GM23338 (cell line): ENCODE data around the gene RELCH. TPM values are rescaled to one million over a fixed set of nuclear protein-coding genes. Genes with fewer than 3 reads are reported as not detected.

Experiments
- ATAC-seq: fragments of 200-7000 bp; cut with Tn5 transposase; 3 replicates; pipeline ENCODE4 v1.9.1; 2020
- DNase-seq: peaks from one replicate; pipeline ENCODE4 v3.0.0-alpha.2; 2015; ENCODE audit warnings: low spot score
- H2AFZ ChIP-seq: fragments of 200-600 bp; sonication (generic); 2 replicates; pipeline ENCODE4 v1.8.0; 2016; ENCODE audit warnings: antibody characterized with exemption, mild to moderate bottlenecking, moderate library complexity
- H3F3A ChIP-seq: fragments of 200-600 bp; sonication (generic); replicated peaks from 2 replicates; pipeline ENCODE4 v1.8.0; 2017; ENCODE audit warnings: antibody characterized with exemption, mixed run types, low read depth
- H3K27ac ChIP-seq: fragments of 200-600 bp; sonication (generic); 2 replicates; pipeline ENCODE4 v1.6.1; 2016; ENCODE audit warnings: low read depth
- H3K27me3 ChIP-seq: fragments of 200-600 bp; sonication (generic); 2 replicates; pipeline ENCODE4 v1.8.0; 2016; ENCODE audit warnings: mild to moderate bottlenecking, mixed run types, moderate library complexity; ENCODE audit not compliant: insufficient read depth
- H3K36me3 ChIP-seq: fragments of 200-600 bp; sonication (generic); 2 replicates; pipeline ENCODE4 v1.8.0; 2016; ENCODE audit warnings: mild to moderate bottlenecking; ENCODE audit not compliant: insufficient read depth
- H3K4me1 ChIP-seq: fragments of 200-600 bp; sonication (generic); 2 replicates; pipeline ENCODE4 v1.8.0; 2016; ENCODE audit warnings: mild to moderate bottlenecking, moderate library complexity; ENCODE audit not compliant: insufficient read depth
- H3K4me2 ChIP-seq: fragments of 200-600 bp; sonication (generic); 2 replicates; pipeline ENCODE4 v1.7.1; 2017; ENCODE audit warnings: mixed run types
- H3K4me3 ChIP-seq: fragments of 200-600 bp; sonication (generic); 2 replicates; pipeline ENCODE4 v1.6.1; 2016; ENCODE audit warnings: mixed run types
- H3K79me2 ChIP-seq: fragments of 200-600 bp; sonication (generic); replicated peaks from 2 replicates; pipeline ENCODE4 v1.8.0; 2017; ENCODE audit warnings: mild to moderate bottlenecking; ENCODE audit not compliant: insufficient read depth
- H3K9me2 ChIP-seq: fragments of 200-600 bp; sonication (generic); 2 replicates; pipeline ENCODE4 v1.8.0; 2017; ENCODE audit not compliant: insufficient read depth
- H4K20me1 ChIP-seq: fragments of 200-600 bp; sonication (generic); replicated peaks from 2 replicates; pipeline ENCODE4 v1.8.0; 2017; ENCODE audit warnings: mild to moderate bottlenecking; ENCODE audit not compliant: insufficient read depth
- H3K27ac Mint-ChIP-seq: 2 replicates; pipeline ENCODE4 v1.8.0; 2020; ENCODE audit warnings: inconsistent platforms, mild to moderate bottlenecking, moderate library complexity, mixed read lengths
- H3K27me3 Mint-ChIP-seq: 3 replicates; pipeline ENCODE4 v1.8.0; 2022; ENCODE audit warnings: low read depth, mild to moderate bottlenecking, moderate library complexity, mixed read lengths, inconsistent platforms; ENCODE audit not compliant: insufficient read depth, poor library complexity
- H3K36me3 Mint-ChIP-seq: 3 replicates; pipeline ENCODE4 v1.8.0; 2021; ENCODE audit warnings: low read depth, mild to moderate bottlenecking, inconsistent platforms, moderate library complexity, mixed read lengths
- H3K4me1 Mint-ChIP-seq: 3 replicates; pipeline ENCODE4 v1.8.0; 2020; ENCODE audit warnings: mild to moderate bottlenecking, inconsistent platforms, mixed read lengths
- H3K4me3 Mint-ChIP-seq: 3 replicates; pipeline ENCODE4 v1.8.0; 2021; ENCODE audit warnings: moderate library complexity, mild to moderate bottlenecking, inconsistent platforms, mixed read lengths
- H3K9me3 Mint-ChIP-seq: 3 replicates; pipeline ENCODE4 v1.8.0; 2020; ENCODE audit warnings: moderate library complexity, mild to moderate bottlenecking, inconsistent platforms, mixed read lengths
- CREB1 ChIP-seq: fragments of 250-450 bp; sonication (Bioruptor Pico); IDR thresholded peaks from 2 replicates; pipeline ENCODE4 v1.5.0; 2020; ENCODE audit warnings: low read depth, mild to moderate bottlenecking, moderate library complexity
- CTCF ChIP-seq, 2 experiments: fragments of 200-600 bp in 1 of 2; sonication (generic) in 1 of 2; conservative IDR thresholded peaks; 2 replicates each; pipeline versions ENCODE4 v1.5.1 to v1.6.1; 2016 to 2017; ENCODE audit warnings: antibody characterized with exemption in 2 of 2, low read depth in 2 of 2, mild to moderate bottlenecking in 2 of 2, moderate library complexity in 1 of 2
- ETS1 ChIP-seq: IDR thresholded peaks from 2 replicates; pipeline ENCODE4 v1.6.1; 2016; ENCODE audit warnings: antibody characterized with exemption
- EZH2 ChIP-seq: fragments of 200-600 bp; sonication (generic); IDR thresholded peaks from one replicate; pipeline ENCODE4 v1.8.0; 2017; ENCODE audit warnings: antibody characterized with exemption, mild to moderate bottlenecking, low read depth; ENCODE audit not compliant: unreplicated experiment
- EZH2phosphoT487 ChIP-seq: fragments of 200-600 bp; sonication (generic); IDR thresholded peaks from one replicate; pipeline ENCODE4 v1.8.1; 2018; ENCODE audit warnings: antibody characterized with exemption; ENCODE audit not compliant: unreplicated experiment
- JUNB ChIP-seq: IDR thresholded peaks from one replicate; pipeline ENCODE4 v1.6.1; 2016; ENCODE audit warnings: antibody characterized with exemption; ENCODE audit not compliant: unreplicated experiment
- NANOG ChIP-seq: IDR thresholded peaks from 2 replicates; pipeline ENCODE4 v1.6.1; 2016; ENCODE audit warnings: antibody characterized with exemption, borderline replicate concordance
- POLR2AphosphoS5 ChIP-seq: IDR thresholded peaks from 2 replicates; pipeline ENCODE4 v1.6.1; 2016; ENCODE audit warnings: antibody characterized with exemption, low read depth
- REST ChIP-seq: IDR thresholded peaks from one replicate; pipeline ENCODE4 v1.6.1; 2018; ENCODE audit warnings: antibody characterized with exemption; ENCODE audit not compliant: unreplicated experiment
- STAT1 ChIP-seq: IDR thresholded peaks from one replicate; pipeline ENCODE4 v1.6.1; 2016; ENCODE audit warnings: antibody characterized with exemption; ENCODE audit not compliant: unreplicated experiment
- ZNF114 ChIP-seq: fragments of 250-450 bp; sonication (Bioruptor Pico); IDR thresholded peaks from 2 replicates; pipeline ENCODE4 v1.5.0; 2020; ENCODE audit warnings: mild to moderate bottlenecking, moderate library complexity
- ZNF331 ChIP-seq: fragments of 250-450 bp; sonication (Bioruptor Pico); IDR thresholded peaks from 2 replicates; pipeline ENCODE4 v1.5.0; 2020; ENCODE audit warnings: low read depth, mild to moderate bottlenecking, moderate library complexity
- ZNF462 ChIP-seq: fragments of 250-450 bp; sonication (Bioruptor Pico); IDR thresholded peaks from 2 replicates; pipeline ENCODE4 v1.5.0; 2020; ENCODE audit warnings: mild to moderate bottlenecking, moderate library complexity
- polyA plus RNA-seq: library from polyadenylated mRNA; unstranded; fragments of >200 nt; fragmentation: Nextera tagmentation; extraction: Ambion mirVana; gene quantifications from 2 replicates; pipeline ENCODE4 v1.2.1, GENCODE V29; 2016
- total RNA-seq: library from RNA; depleted of rRNA; stranded (reverse); fragments of >200 nt; shearing (Covaris generic); gene quantifications from 2 replicates; pipeline ENCODE4 v1.2.3, GENCODE V29; 2014

The RELCH gene
- total and polyA plus RNA-seq, 2 experiments from 2014 or later: 8.8 to 56.4 TPM

- Histone ChIP-seq H2AFZ (no peak overlapping the region), H4K20me1 (no peaks in the 10 kb centered on the region), H3K79me2 (peaks cover 25% of the 10 kb centered on the region), H3K4me1 (no peaks in the 10 kb centered on the region), H3K4me2 (no peak overlapping the region), H3K27me3 (no peaks in the 10 kb centered on the region), H3F3A (no peaks in the 10 kb centered on the region), H3K4me3 (no peak overlapping the region), H3K27ac (no peak overlapping the region), H3K9me2 (no peaks in the 10 kb centered on the region), H3K36me3 (no peaks in the 10 kb centered on the region)
- DNase-seq (no peak), ATAC-seq (no peak)
- Mint-ChIP-seq H3K36me3 (peaks cover 6% of the 10 kb centered on the region; the same call in 2 of the 3 replicates), H3K4me3 (no peak overlapping the region), H3K27me3 (no peaks in the 10 kb centered on the region), H3K27ac (no peak overlapping the region), H3K4me1 (no peaks in the 10 kb centered on the region), H3K9me3 (no peaks in the 10 kb centered on the region)
- TF ChIP-seq ZNF331 (CRISPR knock-in tag) (no peak), ZNF462 (CRISPR knock-in tag) (no peak), REST (no peak), ZNF114 (no peak), CTCF (conservative IDR thresholded peaks at IDR 0.05; ENCODE audit: low read depth in 2 of 2) (no peak), JUNB (no peak), POLR2AphosphoS5 (no peak), STAT1 (no peak), ETS1 (no peak), CREB1 (CRISPR knock-in tag) (no peak), EZH2phosphoT487 (no peak), NANOG (no peak), EZH2 (no peak)
Observed at GRCh38 chr18:62214790-62215189, 27.7 kb downstream of the RELCH start.
